Ureter (tissue), 1 donor: ENCODE data around the gene TCEA3. TPM values are rescaled to one million over a fixed set of nuclear protein-coding genes. Genes with fewer than 3 reads are reported as not detected.

ENCODE experiments used
- total RNA-seq: library from RNA; stranded (reverse); gene quantifications from one replicate; pipeline ENCODE4 v1.2.4, GENCODE V29; 2023
- donor health status: DM: yes; HTN: yes; CAD: no.

The TCEA3 gene
- total RNA-seq, 1 donor from 2014 or later: 50.2 TPM

Other genes with a start within 250 kb of the TCEA3 start
- gene HTR1D, start 207.2 kb downstream of the TCEA3 start, total RNA-seq: 0.91 TPM
- 164 TPM for gene HNRNPR, start 80.5 kb downstream of the TCEA3 start, total RNA-seq
- 40.2 TPM for gene ZNF436, start 54.9 kb downstream of the TCEA3 start, total RNA-seq
- gene ASAP3, start 59.4 kb upstream of the TCEA3 start, total RNA-seq: 44.4 TPM
- 0.52 TPM for gene E2F2, start 106.5 kb upstream of the TCEA3 start, total RNA-seq
- 81.0 TPM for gene ID3, start 134.8 kb upstream of the TCEA3 start, total RNA-seq